DMS79 (cell line): ENCODE measurements around the gene SCARF1.

Source experiments
- DNase-seq: peaks from one replicate; lab custom pipeline; 2025; lab: John Stamatoyannopoulos, UW

The SCARF1 gene

DNA sequence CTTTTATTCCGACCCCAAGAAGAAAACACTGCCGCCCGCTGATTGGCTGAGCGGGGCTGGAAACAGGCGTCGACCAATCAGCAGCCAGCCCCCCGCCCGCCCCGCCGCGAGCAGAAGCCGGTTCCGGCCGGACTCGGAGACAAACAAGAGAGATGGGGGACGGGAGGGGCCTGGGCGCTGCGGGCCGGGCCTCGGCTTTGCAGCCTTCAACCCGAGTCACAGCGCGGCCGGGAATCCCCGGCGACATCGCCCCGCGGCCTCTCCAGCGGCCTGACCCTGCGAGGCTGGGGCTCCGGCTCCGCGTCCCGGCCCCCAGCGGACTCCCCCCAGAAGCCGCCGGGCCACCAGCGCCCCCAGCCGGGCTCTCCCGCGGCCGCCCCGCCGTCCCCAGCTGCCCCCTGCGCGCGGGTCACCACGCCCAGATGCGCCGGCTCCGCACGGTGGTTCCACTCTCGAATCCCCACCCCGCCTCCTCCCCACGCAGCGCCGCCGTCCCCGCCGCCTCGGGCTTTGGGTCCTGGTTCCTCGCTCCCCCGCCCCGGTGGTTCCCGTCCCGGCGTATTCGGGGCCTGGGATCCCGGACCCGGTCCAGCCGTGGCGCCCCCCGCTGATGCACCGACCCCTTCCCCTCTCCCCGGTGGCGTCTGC lies 16.6 kb downstream of the SCARF1 start:
- peak; percentile 73 for DNase-seq

DNA sequence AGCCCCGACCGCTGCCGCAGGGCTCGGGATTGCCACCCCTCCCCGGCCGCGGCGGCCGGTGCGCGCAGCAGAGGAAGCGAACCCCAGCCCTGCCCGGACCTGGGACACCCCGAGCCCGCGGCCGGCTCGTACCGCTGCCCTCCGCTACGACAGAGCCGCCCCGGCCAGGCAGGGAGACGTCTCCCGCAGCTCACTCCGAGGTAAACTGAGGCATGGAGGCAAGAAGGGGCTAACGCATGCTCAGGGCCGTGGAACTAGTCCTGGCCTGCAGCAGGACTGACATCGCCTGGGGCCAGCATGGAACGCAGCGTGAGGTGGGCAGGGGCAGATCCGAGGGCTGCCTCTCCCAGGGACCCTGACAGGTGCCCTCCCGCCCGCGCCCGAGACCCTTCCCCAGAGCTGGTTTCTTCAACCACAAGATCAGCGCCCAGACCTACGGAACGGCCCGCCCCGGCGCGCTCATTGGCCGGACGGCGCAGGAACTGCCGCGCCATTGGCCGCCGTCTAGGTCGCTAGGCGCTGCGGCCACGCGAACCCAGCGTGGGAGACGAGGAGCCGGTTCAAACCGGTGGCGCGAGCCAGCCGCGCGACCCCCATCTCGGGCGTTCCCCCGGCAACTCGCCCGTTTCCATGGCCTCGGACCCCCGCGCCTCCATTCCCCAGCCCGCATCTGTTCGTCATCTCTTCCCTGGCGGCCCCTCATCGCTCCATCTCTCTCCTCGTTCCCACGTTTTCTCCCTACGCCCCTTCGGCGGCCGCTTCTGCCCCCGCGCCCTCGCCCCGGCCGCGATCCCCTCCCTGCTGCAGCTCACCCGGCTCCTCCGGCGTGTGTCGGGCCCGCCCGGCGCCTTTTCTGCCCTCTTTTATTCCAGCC lies 17.3 kb downstream of the SCARF1 start, which contains the start of gene SLC43A2:
SLC43A2 (minus strand) TSS at position 853 of the 874 bp plus-strand sequence. CDS start 960 bp downstream, outside the sequence.
- peak; percentile 42 for DNase-seq

DNA sequence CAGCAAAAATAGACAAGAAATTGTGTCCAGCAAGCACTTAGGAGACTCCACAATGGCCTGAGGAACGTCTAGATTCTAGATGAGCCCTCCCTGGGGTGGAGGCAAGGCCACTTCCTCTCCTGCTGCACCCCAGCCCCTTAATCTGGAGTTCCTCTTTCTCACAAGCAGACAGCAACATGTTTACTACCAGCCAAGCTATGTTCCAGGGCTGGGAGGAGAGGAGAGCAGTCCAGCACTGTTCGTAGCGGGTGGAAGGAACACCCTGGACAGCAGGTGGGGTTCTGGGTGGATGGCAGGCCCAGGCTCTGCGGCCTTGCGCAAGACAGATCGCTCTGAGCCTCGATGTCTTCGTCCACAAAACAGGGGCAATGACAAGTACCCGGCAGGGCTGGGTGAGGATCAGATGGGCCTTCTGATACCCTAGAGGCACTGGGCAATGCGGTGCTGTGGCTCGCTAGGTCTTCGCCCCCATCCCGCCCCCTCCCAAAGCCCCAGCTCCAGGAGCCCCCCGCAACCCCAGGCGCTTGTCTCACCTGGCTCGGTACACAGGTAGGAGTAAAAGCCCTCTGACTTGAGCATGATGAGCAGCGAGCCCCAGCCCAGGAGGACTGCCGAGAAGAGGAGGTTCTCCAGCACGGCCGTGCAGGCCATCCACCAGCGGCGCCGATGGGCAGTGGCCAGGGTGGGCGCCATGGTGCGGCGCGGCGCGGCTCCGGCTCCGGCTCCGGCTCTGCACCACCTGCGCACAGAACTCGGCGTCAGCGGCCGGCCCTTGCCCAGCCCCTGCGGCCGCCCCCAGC lies 18.1 kb downstream of the SCARF1 start:
- no peak for DNase-seq

DNA sequence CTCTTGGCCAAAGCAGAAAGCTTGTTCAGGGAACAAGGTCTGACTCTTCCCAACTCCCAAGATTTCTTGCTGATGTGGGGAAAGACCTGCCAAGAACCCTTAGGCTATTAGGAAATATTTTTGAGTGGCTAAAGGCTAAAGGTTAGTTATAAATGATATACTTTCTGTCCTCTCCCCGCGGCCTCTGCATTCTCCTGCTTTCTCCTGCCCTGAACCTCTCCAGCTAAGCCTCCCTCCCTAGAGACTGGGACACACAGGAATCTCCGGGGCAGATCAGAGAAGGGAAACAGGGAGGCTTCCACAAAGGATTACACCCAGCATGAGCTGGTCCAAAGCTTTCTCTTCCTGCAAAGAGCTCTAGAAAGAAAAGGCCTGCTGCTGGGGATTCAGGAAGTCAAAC lies 19.2 kb downstream of the SCARF1 start:
- no peak for DNase-seq

GRCh38 chr17:1625581-1625980 lies 20.0 kb downstream of the SCARF1 start:
- DNase-seq, result no peak

GRCh38 chr17:1625053-1625452 lies 20.5 kb downstream of the SCARF1 start:
- no peak for DNase-seq

- no peak for DNase-seq
These were observed 20.9 kb downstream of the SCARF1 start for GRCh38 chr17:1624650-1625049.

- no peak for DNase-seq
These were observed 22.4 kb downstream of the SCARF1 start for GRCh38 chr17:1623057-1623630.

- no peak for DNase-seq
These were observed 24.1 kb downstream of the SCARF1 start for GRCh38 chr17:1621273-1621954.

DNA sequence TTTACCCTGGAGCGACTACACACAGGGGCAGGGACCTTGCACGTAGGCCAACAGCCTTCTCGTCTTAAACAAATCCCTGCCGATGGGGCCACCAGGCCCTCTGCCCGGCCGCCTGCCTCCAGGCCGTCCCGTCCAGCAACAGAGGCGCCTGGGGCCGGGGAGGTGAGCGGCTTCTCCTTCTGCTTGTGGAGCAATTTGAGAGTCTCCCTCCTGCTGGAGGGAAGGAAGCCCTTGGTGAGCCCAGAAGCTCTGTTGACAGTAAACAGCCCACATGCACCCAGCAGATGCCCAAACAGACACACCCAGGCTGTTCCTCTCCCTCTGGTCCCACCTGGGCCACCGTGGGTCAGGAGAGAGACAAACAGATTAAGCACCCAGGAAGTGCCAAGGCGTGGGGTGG lies 25.0 kb downstream of the SCARF1 start:
- no peak for DNase-seq

DNA sequence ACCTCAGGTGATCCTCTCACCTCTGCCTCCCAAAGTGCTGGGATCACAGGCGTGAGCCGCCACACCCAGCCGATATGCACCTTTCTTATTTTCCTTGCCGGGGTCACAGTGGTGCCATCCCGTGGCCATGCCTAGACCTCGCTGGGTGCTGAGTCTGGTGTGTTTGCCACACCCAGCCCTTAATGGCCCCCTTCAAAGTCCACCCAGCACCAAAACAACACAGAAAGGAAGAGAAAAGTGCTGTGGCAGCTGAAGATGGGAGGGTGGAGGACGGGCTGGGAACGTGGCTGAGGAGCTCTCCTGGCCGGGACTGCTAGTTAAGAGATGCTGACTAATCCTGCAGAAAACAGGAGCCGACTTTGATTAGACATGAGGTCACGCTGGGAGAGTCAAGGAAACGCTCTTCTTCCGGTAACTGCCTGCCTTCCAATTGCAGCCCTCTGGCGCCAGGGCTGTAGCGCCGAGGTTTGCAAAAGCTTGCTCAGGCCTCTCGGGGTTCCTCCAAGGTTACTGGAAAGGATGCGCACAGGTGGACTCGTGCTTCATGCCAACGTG lies 27.8 kb downstream of the SCARF1 start:
- no peak for DNase-seq

DNA sequence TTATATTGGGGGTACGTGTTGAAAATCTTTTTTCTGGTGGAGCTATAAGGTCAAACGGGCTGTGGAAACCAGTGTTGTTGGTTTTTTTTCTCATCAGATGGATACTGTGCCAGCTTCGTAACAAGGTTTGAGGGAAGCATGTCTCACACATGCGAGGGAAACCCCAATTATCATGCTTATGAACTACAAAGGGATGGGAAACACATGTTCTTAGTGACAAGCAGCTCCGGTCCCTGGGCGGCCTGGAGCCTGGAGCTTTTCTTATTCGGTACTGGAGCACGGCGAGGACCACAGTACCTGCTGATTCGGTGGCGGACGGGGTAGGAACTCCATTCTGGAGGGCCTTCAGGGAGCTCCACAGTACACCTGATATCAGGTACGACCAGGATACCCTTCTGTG lies 29.4 kb downstream of the SCARF1 start:
- DNase-seq, result no peak

DNA sequence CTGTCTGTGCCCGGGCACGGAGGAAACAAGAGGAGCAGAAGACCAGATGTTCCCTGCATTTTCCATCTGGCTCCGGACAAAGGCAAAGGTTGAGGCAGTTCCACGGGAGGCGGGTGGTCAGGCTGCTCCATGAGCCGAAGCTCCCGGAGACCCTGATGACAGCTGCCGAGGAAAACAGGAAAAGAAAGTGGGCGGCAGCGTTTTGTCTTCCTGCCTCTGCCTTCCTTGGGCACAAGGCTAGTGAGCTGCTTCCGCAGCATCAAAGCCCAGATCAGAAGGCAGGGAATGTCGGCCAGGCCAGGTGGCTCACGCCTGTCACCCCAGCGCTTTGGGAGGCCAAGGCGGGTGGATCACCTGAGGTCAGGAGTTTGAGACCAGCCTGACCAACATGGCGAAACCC lies 33.1 kb downstream of the SCARF1 start:
- no peak for DNase-seq

DNA sequence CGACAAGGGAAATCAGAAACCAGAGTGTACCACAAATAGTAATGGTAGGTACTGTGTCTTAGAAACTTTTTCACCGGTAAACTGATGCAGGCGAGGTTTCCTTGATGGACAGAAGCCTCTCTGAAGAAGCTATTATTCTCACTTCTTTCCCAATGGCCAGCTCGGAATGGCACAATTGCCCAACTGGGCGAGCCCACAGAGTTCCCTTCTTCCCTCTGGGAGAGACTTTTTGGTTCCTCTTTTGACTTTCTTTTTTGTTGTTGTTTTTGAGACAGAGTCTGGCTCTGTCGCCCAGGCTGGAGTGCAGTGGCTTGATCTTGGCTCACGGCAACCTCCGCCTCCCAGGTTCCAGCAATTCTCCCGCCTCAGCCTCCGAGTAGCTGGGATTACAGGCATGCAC lies 33.8 kb downstream of the SCARF1 start:
- DNase-seq, result no peak

DNA sequence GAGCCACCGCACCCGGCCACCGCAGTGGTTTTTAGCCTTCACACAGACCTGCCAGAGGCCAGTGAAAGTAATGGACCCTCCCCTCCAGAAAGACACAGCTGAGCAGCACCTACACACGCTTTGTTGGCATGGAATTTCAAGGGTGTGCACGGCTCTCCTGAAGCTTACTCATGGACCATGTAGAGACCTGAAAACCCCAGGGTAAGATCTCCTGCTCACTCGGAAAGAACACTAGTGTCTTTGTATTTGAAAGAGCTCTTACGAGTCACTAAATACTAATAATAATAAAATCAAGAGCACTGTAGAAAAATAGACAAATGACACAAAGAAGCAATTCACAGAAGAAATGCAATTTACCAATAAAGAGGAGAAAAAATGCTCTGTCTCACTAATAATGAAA lies 36.9 kb downstream of the SCARF1 start:
- DNase-seq, result no peak

DNA sequence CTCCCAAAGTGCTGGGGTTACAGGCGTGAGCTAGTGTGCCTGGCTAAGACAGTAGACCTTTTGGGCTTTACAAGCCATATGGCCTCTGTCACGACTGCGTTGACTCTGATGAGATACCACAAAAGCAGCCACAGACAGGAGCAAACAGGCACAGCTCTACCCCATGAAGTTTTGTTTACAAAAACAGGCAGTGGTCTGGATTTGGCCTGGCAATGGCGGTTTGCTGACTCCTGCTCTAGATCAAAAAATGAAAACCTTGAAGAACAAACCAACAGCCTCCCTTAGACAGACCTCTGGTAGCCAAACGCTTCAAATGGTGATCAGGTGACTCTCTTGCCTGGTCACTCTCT lies 37.6 kb downstream of the SCARF1 start:
- DNase-seq, result no peak

DNA sequence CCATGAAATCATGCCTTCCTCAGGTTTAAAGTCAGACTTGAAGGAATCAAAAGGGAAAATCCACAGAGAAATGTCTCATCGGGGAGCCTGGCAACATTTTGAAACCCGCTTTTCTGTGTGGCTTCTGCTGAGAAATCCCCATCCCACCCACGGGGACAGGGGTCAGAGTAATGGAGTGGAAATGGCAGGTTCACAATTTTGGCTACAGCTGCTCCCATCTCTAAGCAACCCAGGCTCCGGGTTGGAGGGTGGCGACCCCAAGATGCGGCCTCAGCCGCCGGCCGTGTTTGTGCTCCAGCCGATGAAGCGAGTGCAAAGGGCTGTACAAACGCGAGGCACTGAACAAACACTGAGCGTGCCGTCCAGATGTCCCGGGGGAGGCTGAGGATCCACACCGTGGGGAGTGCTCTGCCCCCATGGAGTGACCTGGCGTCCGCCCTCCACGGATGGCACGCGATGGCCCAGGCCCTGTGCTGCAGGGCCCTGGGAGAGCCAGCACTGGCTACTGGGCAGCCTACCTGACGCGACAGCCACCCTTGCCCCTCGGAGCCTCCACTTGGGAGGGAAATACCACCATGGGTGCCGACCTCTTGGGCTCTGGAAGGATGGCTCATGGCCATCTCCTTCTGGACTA lies 39.1 kb downstream of the SCARF1 start:
- no peak for DNase-seq

DNA sequence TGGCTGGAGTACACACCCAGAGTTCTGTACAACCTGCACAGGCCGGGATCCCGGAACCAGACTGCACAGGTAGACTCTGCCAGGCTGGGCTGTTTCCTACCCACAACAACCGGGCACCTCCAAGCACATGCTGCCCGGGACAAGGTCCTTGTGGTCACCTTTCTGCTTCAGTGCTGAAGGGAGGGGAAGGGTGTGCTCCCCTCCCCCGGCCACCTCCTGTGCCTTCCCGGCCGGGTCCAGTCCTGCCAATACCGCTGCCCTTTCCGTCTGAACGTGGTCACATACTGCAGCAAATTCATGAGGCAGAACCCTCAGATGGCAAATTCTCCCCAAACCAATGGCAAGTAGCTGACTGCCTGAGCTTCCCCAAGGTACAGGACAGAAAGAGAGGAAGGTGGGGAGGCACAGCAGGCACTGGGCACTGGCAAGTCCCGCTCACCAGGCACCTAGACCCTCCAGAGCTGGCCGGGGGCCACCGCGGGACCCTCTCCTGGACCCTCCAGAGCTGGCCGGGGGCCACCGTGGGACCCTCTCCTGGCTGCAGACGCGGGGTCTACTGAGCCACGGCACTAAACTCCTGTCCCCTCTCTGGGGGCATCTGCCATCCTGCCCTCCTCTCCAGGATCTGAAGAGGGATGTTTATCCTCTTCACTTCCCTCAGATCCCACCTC lies 39.7 kb downstream of the SCARF1 start:
- no peak for DNase-seq

DNA sequence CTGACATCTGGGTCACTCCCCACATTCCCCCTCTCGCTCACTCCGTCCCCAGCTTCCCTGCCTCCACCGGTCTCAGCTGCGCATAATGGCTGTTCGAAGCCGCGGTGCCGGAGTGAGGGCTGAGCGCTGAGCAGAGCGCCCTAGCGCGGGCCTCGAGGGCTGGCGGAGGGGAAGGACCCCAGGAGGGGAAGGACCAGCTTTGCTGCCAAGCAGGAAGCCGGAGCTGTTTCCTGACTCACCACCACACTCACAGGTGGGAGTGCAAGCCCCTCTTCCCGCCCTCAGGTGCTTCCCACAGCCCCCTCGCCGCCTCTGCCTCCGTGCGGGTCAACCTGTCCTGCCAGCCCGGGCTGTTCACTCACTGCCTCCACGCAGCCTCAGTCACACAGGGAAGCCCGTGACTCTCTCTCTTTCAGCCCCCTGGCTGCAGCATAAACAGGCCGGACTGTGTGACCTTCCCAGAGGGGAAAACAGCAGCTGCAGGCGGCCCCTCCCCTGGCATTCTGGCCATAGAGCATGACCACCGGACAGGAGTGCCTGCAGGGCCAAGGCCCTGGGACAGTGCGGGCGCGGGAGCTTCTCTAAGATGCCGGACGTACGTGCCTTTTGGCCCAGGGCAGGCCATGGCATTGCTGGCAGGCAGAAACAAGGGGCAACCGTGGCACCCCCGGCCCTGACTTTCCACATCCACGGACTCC lies 40.6 kb downstream of the SCARF1 start:
- no peak for DNase-seq

DNA sequence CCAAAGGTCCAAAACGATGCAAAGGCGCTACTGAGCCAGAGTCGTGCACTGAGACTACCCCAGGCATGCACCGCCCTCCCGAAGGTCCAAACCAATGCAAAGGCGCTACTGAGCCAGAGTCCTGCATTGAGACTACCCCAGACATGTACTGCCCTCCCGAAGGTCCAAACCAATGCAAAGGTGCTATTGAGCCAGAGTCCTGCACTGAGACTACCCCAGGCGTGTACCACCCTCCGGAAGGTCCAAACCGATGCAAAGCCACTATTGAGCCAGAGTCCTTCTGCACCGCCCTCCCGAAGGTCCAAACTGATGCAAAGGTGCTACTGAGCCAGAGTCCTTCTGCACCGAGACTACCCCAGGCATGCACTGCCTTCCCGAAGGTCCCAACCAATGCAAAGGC lies 44.0 kb downstream of the SCARF1 start:
- no peak for DNase-seq
